Measurements from ENCODE around the gene CABLES2. TPM values are rescaled to one million over a fixed set of nuclear protein-coding genes. Genes with fewer than 3 reads are reported as not detected.
A peak's percentile ranks its signal among the peaks of the same experiment; 100 is the strongest.

CABLES2 gene
- total and polyA plus RNA-seq, 2 of the 4 experiments (the other 2 are of a cell fraction): 1.4 to 5.1 TPM

GRCh38 chr20:62366370-62367135 is 40.5 kb downstream of the CABLES2 start:
- ChIA-PET POLR2A (ENCODE audit: unreplicated experiment) (no interaction called here), CTCF (interaction anchor here (0.8 to 2.2 kb wide), 2 partner anchors 8 to 64 kb away, joined by 3 to 8 read pairs; partner anchors contain the start of gene ADRM1)
- Histone ChIP-seq H4K91ac (ENCODE audit: insufficient read depth, low read depth, low read length) (no peak overlapping the region), H2AK5ac (ENCODE audit: low read depth, low read length) (no peak overlapping the region), H2BK5ac (ENCODE audit: low read depth, low read length, poor library complexity, severe bottlenecking) (no peak overlapping the region), H3K23ac (ENCODE audit: low read depth, low read length) (no peak overlapping the region), H2BK15ac (ENCODE audit: low read depth, low read length) (no peak overlapping the region), H2AFZ (replicated peaks; ENCODE audit: low read length, poor library complexity) (peak overlapping the region; percentile 89), H3K27ac (ENCODE audit: insufficient read depth, low read length) (no peak overlapping the region), H2BK20ac (ENCODE audit: low read depth, low read length) (no peak overlapping the region), H4K5ac (ENCODE audit: low read depth, low read length) (no peak overlapping the region), H3K4me3 (ENCODE audit: insufficient read depth, low read depth, low read length) (peak overlapping the region; percentile 69), H2BK120ac (ENCODE audit: low read depth, low read length) (no peak overlapping the region), H3K9me1 (ENCODE audit: insufficient read depth, low read length) (peaks cover 8% of the 10 kb centered on the region; the same call in 1 of the 2 replicates), H4K20me1 (ENCODE audit: insufficient read depth, low read length) (peaks cover 26% of the 10 kb centered on the region), H3K79me1 (ENCODE audit: low read depth in 1 of 2, low read length in 2 of 2) (no peaks in the 10 kb centered on the region), H3K4ac (ENCODE audit: low read depth, low read length) (no peak overlapping the region), H3K4me2 (ENCODE audit: low read depth, low read length) (peak overlapping the region; percentile 69), H3K36me3 (ENCODE audit: control insufficient read depth, insufficient read depth, low read length) (peaks cover 4% of the 10 kb centered on the region; the same call in 1 of the 2 replicates), H3K9ac (ENCODE audit: low read depth, low read length) (0 out of 2 replicates have a peak overlapping the region, but pooled peaks have one; percentile 7), H3K9me3 (ENCODE audit: control insufficient read depth, insufficient read depth, low read length) (no peaks in the 10 kb centered on the region), H2AK9ac (replicated peaks; ENCODE audit: low read depth, low read length, poor library complexity) (peak overlapping the region; percentile 89), H4K8ac (ENCODE audit: low read depth in 2 of 2, low read length in 2 of 2) (no peak overlapping the region), H3K4me1 (ENCODE audit: control insufficient read depth, insufficient read depth, low read length) (peaks cover 33% of the 10 kb centered on the region), H3K27me3 (ENCODE audit: control insufficient read depth, insufficient read depth, low read length) (no peaks in the 10 kb centered on the region), H3K14ac (replicated peaks; ENCODE audit: low read depth, low read length) (no peak overlapping the region), H3K56ac (ENCODE audit: extremely low read depth, insufficient read depth, low read length) (no peak overlapping the region), H3K18ac (ENCODE audit: low read depth, low read length) (no peak overlapping the region)
- DNase-seq (no peak), ATAC-seq (ENCODE audit: low read depth) (peak; percentile 13)
- dilution Hi-C loops (cut with HindIII; ENCODE audit: low sequenced_read_pairs, unreplicated experiment): no loop called here
- intact Hi-C loops (cut with micrococcal nuclease): no loop called here
- 0% methylated on average over 57 of the region's 72 CpGs; no CpG with 5 or more reads in 1 of the 2 experiments for WGBS, 2 experiments (ENCODE audit: extremely low coverage in 2 of 2, insufficient read length in 1 of 2)
- in situ Hi-C loops (cut with MboI; ENCODE audit: low sequenced_read_pairs): no loop called here
- no TSS peak for BruUV-seq (replicated peaks)
- no peak for TF ChIP-seq FOS (IDR thresholded peaks at IDR 0.05; ENCODE audit: low read depth, low read length)
- TF ChIP-seq POLR2A (IDR thresholded peaks at IDR 0.05; ENCODE audit: low read depth, low read length): no peak
- no peak for TF ChIP-seq USF2 (IDR thresholded peaks at IDR 0.05; ENCODE audit: low read depth, low read length)
- TF ChIP-seq MAFK (IDR thresholded peaks at IDR 0.05; ENCODE audit: low read depth, low read length): no peak
- no peak for TF ChIP-seq NFE2L2 (IDR thresholded peaks at IDR 0.05; ENCODE audit: low read depth, low read length)
- TF ChIP-seq ELK1 (IDR thresholded peaks at IDR 0.05; ENCODE audit: borderline replicate concordance, low read depth, low read length): no peak
- no peak for TF ChIP-seq CEBPB (IDR thresholded peaks at IDR 0.05; ENCODE audit: low read depth, low read length)
- no peak for TF ChIP-seq BHLHE40 (IDR thresholded peaks at IDR 0.05; ENCODE audit: low read depth, low read length)
- TF ChIP-seq MAZ (IDR thresholded peaks at IDR 0.05; ENCODE audit: borderline replicate concordance, low read depth, low read length): no peak
- no peak for TF ChIP-seq MXI1 (IDR thresholded peaks at IDR 0.05; ENCODE audit: borderline replicate concordance, low read depth, low read length)
- no peak for TF ChIP-seq SMC3 (IDR thresholded peaks at IDR 0.05; ENCODE audit: low read depth, low read length)
- no peak for TF ChIP-seq RCOR1 (IDR thresholded peaks at IDR 0.05; ENCODE audit: insufficient replicate concordance, low read length)
- TF ChIP-seq, protein P1, sequence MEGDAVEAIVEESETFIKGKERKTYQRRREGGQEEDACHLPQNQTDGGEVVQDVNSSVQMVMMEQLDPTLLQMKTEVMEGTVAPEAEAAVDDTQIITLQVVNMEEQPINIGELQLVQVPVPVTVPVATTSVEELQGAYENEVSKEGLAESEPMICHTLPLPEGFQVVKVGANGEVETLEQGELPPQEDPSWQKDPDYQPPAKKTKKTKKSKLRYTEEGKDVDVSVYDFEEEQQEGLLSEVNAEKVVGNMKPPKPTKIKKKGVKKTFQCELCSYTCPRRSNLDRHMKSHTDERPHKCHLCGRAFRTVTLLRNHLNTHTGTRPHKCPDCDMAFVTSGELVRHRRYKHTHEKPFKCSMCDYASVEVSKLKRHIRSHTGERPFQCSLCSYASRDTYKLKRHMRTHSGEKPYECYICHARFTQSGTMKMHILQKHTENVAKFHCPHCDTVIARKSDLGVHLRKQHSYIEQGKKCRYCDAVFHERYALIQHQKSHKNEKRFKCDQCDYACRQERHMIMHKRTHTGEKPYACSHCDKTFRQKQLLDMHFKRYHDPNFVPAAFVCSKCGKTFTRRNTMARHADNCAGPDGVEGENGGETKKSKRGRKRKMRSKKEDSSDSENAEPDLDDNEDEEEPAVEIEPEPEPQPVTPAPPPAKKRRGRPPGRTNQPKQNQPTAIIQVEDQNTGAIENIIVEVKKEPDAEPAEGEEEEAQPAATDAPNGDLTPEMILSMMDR (conservative IDR thresholded peaks at IDR 0.05; ENCODE audit: low read depth, low read length): no peak
- TF ChIP-seq RFX5 (IDR thresholded peaks at IDR 0.05; ENCODE audit: low read depth, low read length): no peak
- TF ChIP-seq CHD1 (IDR thresholded peaks at IDR 0.05; ENCODE audit: low read depth, low read length): no peak

Data from IMR-90 (cell line).